ENCODE results near the gene TCN2.
"Not testable (repeated sequence)": the region's sequence is repeated elsewhere in the genome, so short reads cannot be mapped to it uniquely, and the experiment has no call there.

Gene TCN2

DNA sequence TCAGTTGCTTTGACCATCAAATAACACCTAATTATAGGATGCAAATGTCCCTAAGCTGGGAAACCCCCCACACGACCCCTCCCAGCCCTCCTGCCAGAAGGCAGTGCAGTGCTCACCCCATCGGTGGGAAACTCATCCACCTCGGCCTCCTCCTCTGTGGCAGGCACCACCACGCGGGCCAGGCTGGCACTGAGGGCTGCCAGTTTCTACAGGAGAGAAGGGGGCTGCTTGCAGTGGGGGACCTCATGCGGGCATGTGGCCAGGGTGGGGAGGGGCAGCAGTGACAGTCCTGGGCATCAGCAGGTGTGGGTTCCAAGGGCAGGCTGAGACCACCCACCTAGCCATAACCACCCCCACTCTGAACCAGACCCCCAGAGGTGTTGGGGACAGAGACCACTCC lies 26.1 kb upstream of the TCN2 start:
- no peak for DNase-seq

DNA sequence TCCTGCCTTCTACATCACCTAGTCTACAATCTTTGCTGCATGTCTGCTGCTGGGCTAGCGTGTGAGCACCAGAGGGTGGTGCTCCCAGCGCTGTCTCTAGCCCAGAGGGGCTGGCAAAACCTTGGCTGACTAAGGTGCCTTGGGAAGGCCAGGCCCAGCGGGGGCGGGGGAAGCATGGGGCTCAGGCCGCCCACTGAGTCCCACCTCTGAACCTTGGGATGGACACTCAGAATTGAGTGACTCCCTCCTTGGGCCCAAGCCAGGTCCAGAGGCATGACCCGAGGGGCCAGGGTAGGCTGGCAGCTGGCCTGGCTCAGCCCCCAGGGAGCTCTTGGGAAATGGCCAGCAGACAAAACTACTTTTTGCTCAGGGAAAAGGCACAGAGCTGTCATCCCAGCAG lies 24.9 kb upstream of the TCN2 start:
- DNase-seq: no peak

DNA sequence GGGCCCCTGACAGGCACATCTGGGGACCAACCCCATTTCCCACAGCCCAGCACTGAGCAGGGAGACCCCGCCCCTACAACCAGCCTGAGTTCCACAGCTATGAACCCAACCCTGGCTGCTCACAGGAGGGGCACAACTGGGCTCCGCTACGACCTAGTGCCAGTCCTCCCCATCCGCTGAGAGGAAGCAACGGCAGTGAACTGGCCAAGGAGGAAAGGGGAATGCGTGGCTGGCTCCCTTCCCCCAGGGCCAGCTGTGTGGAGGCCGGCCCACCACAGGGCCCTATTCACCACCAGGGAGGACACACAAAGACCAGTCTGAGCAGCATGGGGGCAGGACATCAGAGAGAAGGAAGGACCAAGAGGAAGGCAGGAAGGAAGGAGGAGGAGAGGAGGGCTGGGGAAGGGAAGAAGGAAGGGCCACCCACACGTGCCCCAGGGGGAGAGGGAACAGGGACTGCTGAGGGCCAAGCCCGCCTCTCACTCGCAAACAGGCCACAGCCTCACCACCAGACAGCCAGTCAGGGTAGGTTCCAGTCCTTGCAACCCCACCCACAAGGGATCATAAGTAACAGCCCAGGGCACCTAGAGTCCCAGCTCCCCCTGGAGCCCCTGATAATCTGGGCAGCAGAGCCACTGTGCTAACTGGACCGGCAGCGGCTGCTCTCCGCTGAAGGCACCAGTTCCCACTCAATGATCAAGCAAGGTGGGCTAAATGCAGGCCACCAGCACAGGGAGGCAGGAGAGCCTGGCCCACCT lies 24.0 kb upstream of the TCN2 start:
- no peak for DNase-seq

DNA sequence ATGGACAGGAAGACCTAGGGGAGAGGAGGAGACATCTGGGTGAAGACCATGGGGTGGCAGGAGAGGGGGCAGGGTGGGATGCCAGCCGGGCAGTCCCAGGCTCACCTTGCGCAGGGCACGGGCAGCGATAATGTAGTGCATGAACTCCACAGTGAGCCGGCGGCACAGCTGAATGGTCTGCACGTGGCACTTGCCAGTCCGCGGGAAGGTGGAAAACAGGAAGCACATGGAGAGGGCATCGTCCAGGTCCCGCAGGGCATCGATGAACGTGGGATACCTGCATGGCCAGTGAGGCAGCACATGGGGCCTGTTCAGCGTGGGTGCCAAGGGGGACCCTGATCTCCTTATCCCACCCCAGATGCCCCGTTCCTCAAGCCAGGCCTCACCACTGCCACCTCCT lies 22.5 kb upstream of the TCN2 start:
- DNase-seq: no peak

DNA sequence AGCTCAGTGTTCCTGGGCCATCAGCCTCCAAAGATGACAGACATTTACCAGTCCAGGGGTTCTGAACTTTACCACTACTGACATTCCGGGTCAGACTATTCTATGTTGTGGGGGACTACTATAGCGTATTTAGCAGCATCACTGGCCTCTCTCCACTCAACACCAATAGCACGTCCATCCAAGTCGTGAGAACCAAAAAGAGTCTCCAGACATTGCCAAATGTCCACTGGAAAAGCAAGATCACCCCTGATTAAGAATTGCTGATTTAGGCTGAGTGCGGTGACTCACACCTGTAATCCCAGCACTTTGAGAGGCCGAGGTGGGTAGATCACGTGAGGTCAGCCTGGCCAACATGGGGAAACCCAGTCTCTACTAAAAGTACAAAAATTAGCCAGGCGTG lies 20.6 kb upstream of the TCN2 start:
- no peak for DNase-seq

DNA sequence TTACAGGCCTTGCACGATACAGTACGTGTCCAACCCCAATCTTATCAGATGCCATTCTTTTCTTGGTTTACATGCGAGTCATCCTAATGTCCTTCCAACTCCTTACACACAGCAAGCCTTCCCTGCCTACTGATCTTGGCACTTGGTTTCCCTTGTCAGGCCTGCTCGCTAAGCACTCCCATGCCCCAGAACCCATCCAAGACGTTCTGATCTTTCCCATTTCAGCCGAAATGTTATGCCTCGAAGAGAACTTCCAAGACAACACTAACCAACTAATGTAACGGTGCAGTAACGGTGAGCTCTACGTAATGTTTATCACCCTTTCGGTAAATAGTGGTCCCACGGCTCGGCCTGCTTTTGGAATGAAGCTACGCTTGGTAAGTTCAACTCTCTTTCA lies 15.8 kb upstream of the TCN2 start:
- no peak for DNase-seq

DNA sequence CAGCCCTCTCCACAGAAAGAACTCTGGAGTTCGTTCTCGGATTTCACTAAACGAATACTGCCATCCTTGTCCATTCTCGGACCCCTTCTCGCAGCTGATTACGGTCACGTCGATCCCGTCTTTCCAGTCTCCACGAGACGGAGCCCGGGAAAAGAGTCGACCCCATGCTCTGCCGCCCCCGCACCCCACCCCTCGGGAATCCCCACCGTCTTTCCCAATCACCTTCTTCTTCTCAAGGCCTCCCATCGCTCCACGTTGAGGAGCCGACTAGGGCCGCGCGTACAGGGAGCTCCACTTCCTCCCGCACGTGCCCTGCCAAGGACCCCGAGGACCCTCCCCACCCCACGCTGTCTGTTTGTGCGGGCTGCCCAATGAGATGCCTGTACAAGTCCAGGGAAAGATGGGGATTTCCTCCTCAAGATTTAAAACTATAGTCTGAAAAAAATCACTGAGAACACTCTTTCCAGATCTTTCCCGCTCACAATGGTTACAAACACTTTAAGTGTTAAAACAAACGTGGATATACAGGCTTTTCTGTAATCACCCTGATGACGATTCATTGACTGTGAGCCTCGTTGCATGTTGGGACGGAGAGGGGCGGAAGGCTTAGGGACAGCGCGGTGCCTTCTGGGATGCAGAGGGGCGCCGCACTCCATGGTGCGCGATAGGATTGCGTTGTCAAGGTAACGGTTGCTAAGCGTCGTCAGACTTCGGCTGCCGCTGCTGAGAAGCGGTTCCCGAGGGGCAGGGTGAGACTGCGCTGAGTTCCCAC lies 15.2 kb upstream of the TCN2 start, which contains the start of gene PES1:
TSS of gene PES1 (minus strand) at position 323 of the 772 bp plus-strand sequence. CDS start at position 246, 77 bp downstream.
- DNase-seq: peak; percentile 86

DNA sequence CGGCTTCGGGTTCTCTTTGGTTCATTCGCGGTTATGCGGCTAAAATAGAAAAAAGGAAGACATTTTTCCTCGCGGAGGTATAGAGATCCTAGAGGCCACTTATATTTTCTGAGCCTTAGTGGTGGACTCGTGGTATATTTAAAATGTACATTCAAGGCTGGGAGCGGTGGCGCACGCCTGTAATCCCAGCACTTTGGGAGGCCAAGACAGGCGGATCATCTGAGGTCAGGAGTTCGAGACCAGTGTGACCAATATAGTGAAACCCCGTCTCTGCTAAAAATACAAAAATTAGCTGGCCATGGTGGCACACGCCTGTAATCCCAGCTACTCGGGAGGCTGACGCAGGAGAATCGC lies 14.6 kb upstream of the TCN2 start:
- not testable (repeated sequence) for DNase-seq

DNA sequence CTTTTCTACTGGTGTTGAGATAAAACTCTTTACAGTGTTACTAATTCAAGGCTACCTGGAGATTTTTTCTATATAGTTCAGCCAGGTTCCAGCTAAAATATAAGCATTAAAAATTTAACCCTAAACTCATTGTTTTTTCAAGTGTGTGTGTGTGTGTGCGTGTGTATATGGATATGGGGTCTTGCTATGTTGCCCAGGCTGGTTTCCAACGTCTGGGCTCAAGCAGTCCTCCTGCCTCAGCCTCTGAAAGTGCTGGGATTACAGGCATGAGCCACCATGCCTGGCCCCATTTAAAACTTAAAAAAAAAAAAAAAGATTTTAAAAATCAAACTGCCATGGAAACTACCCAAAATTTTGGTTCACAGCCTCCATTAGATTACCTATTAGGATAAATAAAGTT lies 10.8 kb upstream of the TCN2 start:
- DNase-seq: no peak

DNA sequence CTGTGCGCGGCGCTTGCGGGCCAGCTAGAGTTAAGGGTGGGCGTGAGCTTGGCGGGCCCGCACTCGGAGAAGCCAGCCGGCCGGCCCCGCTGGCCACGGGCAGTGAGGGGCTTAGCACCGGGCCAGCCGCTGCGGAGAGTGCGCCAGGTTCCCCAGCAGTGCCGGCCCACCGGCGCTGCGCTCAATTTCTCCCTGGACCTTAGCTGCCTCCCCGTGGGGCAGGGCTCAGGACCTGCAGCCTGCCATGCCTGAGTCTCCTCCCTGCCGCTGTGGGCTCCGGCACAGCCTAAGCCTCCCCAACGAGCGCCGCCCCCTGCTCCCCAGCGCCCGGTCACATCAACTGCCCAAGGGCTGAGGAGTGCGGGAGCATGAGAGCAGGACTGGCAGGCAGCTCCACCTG lies 10.1 kb upstream of the TCN2 start:
- DNase-seq: no peak

DNA sequence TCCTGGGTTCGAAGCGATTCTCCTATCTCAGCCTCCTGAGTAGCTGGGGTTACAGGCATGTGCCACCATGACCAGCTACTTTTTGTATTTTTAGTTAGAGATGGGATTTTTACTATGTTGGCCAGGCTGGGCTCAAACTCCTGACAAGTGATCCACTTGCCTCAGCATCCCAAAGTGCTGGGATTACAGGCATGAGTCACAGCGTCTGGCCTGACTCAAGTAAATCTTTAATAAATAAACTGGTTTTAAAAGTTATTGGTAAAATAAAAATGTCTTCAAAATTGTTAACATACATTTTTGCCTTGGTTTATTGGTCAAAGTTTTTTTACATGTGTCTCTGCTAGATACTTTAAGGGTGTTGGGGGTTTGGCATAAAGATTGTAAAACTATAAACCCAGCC lies 8.0 kb upstream of the TCN2 start:
- DNase-seq: no peak

DNA sequence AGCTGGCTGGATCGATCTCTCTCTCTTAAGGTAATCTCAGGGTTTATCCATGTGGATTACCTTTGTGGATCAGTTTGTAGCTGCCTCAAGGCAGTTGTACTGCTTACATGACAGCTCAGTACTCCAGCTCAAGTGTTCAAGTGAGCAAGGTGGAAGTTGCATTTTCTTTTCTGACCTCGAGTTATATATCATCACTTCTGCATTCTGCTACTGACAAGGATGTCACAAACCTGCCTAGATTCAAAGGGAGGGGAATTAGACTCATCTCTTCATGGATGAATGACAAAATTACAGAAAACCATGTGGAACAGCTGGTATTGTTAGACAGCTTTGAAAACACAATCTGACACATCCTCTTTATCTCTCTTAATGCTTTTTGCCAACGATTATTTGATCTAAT lies 6.1 kb upstream of the TCN2 start:
- DNase-seq: no peak

DNA sequence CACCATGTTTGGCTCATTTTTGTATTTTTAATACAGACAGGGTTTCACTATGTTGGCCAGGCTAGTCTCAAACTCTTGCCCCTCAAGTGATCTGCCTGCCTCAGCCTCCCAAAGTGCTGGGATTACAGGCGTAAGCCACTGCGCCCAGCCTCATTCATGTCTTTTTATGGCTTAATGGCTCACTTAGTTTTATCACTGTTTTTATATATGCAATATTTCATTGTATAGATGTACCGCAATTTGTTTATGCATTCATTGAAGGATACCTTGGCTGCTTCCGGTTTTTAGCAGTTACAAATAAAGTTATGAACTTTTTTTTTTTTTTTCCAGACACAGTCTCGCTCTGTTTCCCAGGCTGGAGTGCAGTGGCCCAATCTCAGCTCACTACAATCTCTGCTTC lies 5.5 kb upstream of the TCN2 start:
- no peak for DNase-seq

DNA sequence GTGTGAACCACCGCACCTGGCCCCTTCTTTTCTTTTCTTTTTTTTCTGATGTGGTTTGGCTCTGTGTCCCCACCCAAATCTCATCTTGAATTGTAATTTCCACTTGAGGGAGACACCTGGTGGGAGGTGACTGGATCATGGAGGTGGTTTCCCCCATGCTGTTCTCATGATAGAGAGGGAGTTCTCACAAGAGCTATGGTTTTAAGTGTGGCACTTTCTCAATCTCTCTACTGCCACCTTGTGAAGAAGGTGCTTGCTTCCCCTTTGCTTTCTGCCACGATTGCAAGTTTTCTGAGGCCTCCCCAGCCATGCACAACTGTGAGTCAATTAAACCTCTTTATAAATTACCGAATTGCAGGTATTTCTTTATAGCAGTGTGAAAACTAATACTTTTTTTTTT lies 4.9 kb upstream of the TCN2 start:
- no peak for DNase-seq

DNA sequence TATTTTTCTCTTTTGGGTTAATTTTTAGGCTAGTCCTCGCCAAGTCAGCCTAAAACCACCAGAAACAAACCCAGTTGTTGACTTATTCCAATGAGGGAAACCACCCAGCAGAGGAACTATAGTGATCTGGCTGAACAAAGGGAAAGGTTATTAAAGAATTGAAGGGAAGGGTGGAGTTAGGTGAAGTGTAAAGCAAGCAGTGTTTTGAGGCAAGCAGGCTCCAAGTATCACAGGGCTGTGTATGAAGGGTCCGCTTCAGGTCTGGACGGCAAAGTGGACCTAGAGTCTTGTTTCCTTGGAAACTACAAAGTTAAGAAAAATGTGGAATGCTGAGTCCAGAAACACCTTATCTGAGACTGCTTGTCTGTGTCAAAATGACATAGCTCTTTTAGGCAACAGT lies 3.2 kb upstream of the TCN2 start:
- no peak for DNase-seq

DNA sequence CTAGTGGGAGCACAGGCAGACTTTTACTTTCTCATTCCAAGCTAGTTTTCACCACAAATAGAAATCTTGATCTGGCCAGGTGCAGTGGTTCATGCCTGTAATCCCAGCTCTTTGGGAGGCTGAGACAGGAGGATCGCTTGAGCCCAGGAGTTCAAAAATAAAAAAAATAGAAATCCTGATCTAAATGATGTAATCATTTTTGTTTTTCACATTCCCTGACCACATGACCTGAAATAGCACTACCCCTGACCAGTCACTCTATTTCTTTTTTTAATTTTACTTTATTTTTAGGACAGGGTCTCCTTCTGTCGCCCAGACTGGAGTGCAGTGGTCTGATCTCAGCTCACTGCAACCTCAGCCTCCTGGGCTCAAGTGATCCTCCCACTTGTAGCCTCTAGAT lies 2.3 kb upstream of the TCN2 start:
- DNase-seq: no peak

DNA sequence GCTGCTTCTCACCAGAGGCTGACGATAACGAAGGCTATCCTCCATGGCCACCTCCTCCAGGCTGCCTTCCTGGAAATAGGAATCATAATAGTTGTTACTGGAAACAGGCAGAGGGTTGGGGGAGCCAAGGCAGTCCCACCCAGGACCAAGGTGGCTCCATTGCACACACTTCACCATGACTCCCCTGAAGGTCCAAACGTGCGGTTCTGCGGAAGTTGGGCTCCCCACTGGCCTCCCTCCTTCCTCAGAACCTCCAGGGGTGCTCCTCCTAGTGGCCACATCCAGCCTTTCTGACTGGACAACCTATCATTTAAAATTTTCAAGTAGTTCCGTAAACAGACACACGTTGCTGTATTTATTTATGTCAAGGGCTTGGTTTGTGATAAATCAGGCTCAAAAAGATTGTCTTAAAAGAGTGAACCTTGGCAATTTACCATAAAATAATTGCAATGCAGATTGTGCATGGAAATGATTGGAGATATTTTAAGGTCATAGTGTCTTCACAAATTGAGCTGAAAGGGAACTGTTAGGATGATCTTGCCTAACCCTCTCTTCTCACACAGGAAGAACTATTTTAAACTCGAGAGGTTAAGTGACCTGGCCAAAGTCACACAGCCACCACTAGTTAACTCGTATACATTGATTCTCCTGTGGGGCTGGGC lies 1.4 kb upstream of the TCN2 start:
- DNase-seq: peak; percentile 2

DNA sequence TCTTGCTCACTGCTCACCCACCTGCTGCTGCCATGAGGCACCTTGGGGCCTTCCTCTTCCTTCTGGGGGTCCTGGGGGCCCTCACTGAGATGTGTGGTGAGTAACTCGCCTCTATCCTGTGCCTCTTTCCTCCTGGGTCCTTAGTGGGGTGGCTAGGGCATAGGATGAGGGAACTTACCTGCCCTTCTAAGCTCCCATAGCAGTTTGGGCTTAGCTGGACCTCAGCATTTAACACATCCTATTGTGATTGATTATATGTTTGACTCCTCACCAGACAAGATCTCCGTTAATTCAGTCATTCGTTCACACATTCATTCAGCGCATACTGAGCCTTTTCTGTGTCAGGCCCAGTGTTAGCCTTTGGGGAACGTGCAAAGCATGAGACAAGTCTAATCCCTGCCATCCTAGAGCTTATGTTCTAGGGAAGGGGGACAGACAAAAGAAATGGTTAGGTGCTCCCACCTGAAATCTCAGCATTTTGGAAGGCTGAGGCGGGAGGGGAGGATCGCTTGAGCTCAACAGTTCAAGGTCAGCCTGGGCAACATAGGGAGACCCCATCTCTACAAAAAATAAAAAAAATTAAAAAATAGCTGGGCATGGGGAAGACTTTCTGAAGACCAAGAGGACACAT lies 441 bp downstream of the TCN2 start:
- DNase-seq: no peak

DNA sequence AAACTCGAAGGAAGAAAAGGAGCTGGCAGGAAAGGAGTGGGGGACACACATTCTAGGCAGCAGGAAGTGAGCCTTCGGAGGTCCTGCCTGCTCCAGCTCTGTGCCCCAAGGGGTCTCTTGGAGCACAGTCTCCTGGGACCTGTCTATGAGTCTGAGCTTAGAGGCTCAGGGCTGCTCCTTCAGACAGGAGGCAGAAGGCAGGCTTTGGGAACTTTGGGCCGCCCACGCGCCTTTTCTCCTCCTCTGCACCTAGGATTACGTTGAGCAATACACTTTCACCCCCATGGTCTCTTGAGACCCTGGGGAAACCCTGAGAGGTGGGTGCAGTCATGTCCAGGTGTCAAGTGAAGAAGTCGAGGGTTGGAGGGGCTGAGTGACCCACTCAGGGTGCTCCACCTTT lies 965 bp downstream of the TCN2 start:
- DNase-seq: no peak

DNA sequence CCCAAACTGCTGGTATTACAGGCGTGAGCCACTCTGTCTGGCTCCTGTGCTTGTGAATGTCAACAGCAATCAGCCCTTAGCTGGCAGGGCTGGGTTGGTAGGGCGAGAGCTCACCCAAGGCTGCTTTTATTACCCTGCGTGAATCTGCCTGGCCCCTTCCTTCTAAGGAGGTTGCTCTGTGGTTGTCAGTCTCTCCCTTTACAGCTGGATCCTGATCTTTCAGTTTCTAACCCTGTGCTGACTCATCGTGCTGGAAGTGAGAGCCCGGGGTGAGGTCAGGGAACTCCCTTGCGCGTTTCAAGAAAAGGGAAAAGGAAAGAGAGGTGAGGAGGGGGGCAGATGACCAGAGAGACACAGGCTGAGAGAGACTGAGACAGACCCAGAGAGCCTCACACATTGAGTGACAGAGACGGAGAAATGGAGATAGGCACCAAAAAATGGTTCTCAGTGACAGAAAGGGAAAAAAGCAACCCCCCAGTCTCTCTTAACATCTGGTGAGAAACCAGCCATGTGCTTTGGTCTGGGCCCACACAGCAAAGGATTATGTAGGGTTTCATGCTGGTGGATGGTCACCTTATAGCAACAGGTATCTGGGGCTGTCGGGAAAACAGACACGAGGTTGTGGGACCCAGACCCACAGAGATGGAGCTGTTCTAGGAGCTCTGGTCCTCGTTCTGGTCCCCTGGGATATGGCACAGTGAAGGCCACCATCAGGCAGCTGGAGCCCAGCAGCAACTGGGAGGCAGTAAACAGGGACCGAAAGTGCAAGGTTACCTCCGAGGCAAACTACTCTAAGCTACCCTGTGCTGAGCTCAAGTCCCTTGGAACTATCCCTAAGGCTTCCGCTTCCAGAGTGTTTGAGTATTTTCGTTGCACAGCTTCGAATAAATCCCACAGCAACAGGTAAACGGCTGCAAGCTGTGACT lies 2.5 kb downstream of the TCN2 start:
- no peak for DNase-seq

DNA sequence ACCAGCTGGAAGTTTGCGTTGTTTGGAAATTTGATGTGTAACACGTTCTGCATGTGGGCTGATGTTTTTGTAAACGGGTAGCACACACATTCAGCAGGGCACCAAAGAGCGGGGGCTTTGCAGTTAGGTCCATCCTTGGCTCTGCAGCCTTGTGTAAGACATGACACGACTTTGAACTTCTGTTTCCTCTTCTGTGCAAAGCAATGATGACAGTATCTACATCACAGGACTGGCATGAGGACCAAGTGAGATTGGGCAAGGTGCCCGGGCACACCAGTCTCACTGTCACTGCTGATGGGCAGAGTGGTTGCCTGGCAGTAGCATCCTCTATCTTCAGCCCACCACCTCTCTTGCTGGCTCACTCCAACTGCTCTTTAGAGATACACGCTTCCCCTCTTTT lies 3.3 kb downstream of the TCN2 start:
- DNase-seq: no peak

DNA sequence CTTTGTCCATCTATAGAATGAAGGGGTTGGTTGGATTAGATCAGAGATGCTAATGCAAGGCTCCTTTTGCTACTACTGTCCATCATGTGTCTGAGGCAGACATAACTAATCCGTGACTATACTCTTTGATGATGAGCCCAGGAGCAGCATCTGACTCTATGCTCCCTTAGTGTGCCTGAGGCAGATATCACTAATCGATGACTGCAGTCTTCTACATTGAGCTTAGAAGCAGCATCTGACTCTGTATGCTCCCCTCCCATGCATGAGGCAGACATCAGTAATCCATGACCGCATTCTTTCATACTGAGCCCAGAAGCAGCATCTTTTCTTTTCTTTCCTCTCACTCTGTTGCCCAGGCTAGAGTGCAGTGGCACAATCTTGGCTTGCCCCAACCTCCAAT lies 4.2 kb downstream of the TCN2 start:
- DNase-seq: no peak

DNA sequence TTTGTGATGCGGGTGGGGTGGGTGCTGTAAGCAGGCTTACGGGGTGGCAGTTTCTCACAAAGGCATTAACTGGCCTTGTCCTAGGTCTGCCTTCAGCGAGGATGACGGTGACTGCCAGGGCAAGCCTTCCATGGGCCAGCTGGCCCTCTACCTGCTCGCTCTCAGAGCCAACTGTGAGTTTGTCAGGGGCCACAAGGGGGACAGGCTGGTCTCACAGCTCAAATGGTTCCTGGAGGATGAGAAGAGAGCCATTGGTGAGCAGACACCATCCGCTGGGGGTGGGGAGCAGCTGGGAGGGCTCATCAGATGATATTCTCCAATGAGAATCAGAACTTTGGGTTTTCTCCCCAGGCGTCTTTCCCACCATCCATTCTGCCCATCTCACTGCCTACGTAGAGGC lies 5.8 kb downstream of the TCN2 start:
- DNase-seq: no peak

All from DMS79 treated with DMSO at 0.1 percent for 48 hours (cell line).